Uterus (tissue), 4 donors: Measurements from ENCODE around the gene ZNF516. TPM values are rescaled to one million over a fixed set of nuclear protein-coding genes. Genes with fewer than 3 reads are reported as not detected.

Experiments used
- DNase-seq, 2 donors: peaks; one replicate each; pipeline ENCODE4 v3.0.0-alpha.2; 2019 to 2020
- H3K27ac ChIP-seq, 2 donors: fragments of 200-600 bp; sonication (generic); 1 replicate in 1 of 2; 2 replicates in 1 of 2; pipeline ENCODE4 v1.5.1; 2016 to 2018
- H3K27me3 ChIP-seq, 2 donors: fragments of 200-600 bp; sonication (generic); one replicate each; pipeline ENCODE4 v1.5.1; 2018 to 2019; ENCODE audit warnings: control low read depth in 1 of 2
- H3K36me3 ChIP-seq, 2 donors: fragments of 200-600 bp; sonication (generic); one replicate each; pipeline ENCODE4 v1.5.1; 2019; ENCODE audit warnings: control low read depth in 1 of 2
- H3K4me1 ChIP-seq, 2 donors: fragments of 200-600 bp; sonication (generic); one replicate each; pipeline ENCODE4 v1.5.1; 2018 to 2019; ENCODE audit warnings: control low read depth in 1 of 2
- H3K4me3 ChIP-seq, 2 donors: fragments of 200-600 bp; sonication (generic); 1 replicate in 1 of 2; 2 replicates in 1 of 2; pipeline ENCODE4 v1.5.1; 2018 to 2019; ENCODE audit warnings: mild to moderate bottlenecking in 1 of 2
- H3K9me3 ChIP-seq, 2 donors: fragments of 200-600 bp; sonication (generic); one replicate each; pipeline ENCODE4 v1.5.1; 2019; ENCODE audit warnings: control low read depth in 1 of 2
- POLR2A ChIP-seq, 2 donors: fragments of 450-650 bp; IDR thresholded peaks; one replicate each; pipeline ENCODE4 v1.6.1; 2016; ENCODE audit warnings: antibody characterized with exemption in 2 of 2, mild to moderate bottlenecking in 1 of 2, moderate library complexity in 1 of 2
- intact Hi-C: fragments of 100-400 bp; cut with DNase I; formaldehyde crosslinking; loops from one replicate; pipeline ENCODE4 v1.15.1; 2023; ENCODE audit warnings: low total_unique reads
- total RNA-seq, 4 donors: library from RNA; depleted of rRNA in 3 of 4; stranded (reverse); fragments of >200 nt in 3 of 4; gene quantifications; one replicate each; pipeline versions ENCODE4 v1.1.0 to v1.2.4, GENCODE V29; 2014 to 2023
- TF ChIP-seq, protein P1 (sequence below), 4 experiments: fragments of 200-600 bp in 2 of 4; fragments of 450-650 bp in 2 of 4; sonication (generic) in 2 of 4; IDR thresholded peaks; one replicate each; pipeline ENCODE4 v1.5.1; 2016 to 2019; ENCODE audit warnings: antibody characterized with exemption in 4 of 4, mild to moderate bottlenecking in 2 of 4, moderate library complexity in 1 of 4
- donor health status: DM: yes; HTN: yes; CAD: no.

ZNF516 gene
- total RNA-seq, 4 donors from 2014 or later = 29.4 to 177 (median 65.7) TPM

DNA sequence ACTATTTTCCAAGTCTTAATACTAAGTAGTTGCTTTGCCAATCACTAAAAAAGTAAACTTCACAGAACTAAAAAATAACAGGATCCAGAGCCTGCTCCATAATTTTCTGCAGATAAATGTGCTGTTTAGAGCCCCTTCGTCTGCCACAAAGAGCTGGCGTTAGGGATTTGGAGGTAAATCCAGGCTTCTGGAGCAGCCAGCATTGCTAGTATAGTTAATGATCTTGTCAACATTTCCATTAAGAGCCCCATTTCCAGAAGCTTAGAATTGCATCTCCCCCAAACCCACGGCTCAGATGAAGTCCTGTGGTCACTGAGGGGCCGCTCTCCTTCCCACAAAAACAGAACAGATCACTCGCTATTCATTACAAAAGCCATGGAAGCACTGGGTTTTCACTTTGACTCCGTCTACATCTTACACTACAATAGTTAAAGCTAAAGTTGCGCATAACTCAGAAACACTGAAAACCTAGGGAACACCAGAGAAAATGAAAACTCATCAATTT lies 41.9 kb downstream of the ZNF516 start:
- no peak overlapping the region for H3K4me3 ChIP-seq
- no peaks in the 10 kb centered on the region for H3K36me3 ChIP-seq
- peaks cover 15 to 21% of the 10 kb centered on the region in 2 donors for H3K4me1 ChIP-seq
- no peak for TF ChIP-seq POLR2A (IDR thresholded peaks at IDR 0.05)
- TF ChIP-seq, protein P1, sequence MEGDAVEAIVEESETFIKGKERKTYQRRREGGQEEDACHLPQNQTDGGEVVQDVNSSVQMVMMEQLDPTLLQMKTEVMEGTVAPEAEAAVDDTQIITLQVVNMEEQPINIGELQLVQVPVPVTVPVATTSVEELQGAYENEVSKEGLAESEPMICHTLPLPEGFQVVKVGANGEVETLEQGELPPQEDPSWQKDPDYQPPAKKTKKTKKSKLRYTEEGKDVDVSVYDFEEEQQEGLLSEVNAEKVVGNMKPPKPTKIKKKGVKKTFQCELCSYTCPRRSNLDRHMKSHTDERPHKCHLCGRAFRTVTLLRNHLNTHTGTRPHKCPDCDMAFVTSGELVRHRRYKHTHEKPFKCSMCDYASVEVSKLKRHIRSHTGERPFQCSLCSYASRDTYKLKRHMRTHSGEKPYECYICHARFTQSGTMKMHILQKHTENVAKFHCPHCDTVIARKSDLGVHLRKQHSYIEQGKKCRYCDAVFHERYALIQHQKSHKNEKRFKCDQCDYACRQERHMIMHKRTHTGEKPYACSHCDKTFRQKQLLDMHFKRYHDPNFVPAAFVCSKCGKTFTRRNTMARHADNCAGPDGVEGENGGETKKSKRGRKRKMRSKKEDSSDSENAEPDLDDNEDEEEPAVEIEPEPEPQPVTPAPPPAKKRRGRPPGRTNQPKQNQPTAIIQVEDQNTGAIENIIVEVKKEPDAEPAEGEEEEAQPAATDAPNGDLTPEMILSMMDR (IDR thresholded peaks at IDR 0.05) = no peak
- H3K27ac ChIP-seq = peak overlapping the region; percentile 91 to 94
- intact Hi-C loops = no loop called here
- H3K27me3 ChIP-seq = no peaks in the 10 kb centered on the region
- DNase-seq = no peak
- H3K9me3 ChIP-seq = no peaks in the 10 kb centered on the region

DNA sequence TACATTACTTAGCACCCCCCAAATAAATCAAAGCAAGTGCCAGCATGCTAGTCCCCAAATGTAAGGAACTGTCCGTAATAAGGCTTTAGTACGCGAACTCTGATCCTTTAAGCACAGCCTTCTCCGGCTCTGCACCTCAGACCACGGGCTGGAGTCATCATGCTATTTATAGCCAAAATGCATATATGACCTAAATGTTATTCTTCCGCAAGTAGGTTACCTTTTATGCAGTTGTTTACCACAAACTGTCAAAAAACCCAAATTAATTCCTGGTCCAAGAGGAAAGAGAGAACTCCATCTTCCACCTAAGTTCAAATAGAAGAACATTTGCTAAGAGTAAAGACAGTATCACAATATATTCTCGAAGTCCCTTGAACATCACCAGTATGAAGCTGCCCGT lies 42.7 kb downstream of the ZNF516 start:
- peak overlapping the region; percentile 4 to 52 for H3K4me3 ChIP-seq
- H3K9me3 ChIP-seq = no peaks in the 10 kb centered on the region
- no peaks in the 10 kb centered on the region for H3K27me3 ChIP-seq
- DNase-seq = no peak
- TF ChIP-seq POLR2A (IDR thresholded peaks at IDR 0.05) = no peak
- TF ChIP-seq, protein P1 (IDR thresholded peaks at IDR 0.05) = no peak
- H3K27ac ChIP-seq = peak overlapping the region; percentile 91 to 94
- no peaks in the 10 kb centered on the region for H3K36me3 ChIP-seq
- peaks cover 11 to 14% of the 10 kb centered on the region in 2 donors for H3K4me1 ChIP-seq
- intact Hi-C loops = no loop called here

DNA sequence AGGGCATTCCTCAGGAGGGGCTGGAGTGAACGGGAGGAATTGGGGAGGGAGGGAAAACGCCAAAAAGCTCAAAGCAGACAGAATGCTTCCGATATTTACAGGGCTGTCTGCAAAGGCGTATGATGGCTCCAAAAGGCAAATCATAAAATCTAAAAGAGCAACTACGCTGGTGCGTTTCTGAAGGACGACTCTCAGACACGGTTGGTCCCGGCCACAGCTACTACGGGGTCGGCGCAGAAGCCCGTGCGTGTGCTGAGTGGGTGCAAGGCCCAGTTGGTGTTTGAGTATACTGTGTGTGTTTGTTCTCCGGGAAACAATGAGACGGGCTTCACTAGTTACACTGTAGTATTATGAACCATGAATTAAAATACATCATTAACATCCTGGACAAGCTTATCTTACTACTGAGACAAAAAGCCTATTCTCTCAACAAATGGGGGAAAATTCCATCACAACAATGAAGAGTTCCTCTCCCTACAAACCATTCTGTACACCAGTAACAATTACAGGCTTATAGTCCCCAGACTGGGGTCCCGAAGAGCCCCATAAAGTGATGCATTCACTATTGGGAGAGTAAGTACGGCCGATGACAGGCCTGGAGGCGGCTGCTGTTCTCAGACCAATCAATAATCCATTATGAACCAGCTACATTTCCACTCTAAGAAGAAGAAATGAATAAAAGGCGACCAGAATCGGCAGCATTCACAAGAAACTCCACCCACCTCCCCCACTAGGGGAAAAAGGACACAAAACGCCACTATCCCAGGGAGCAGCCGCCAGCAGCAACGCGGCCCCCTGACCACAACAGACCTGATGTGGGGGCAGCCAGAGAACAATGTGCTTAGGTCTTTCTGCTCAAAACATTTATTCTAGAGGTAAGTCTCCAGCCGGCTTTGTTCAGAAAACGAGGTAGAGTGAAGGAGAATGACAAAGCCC lies 43.4 kb downstream of the ZNF516 start:
- intact Hi-C loops = no loop called here
- no peaks in the 10 kb centered on the region for H3K9me3 ChIP-seq
- DNase-seq = no peak
- H3K4me1 ChIP-seq = peaks cover 11 to 13% of the 10 kb centered on the region in 2 donors
- H3K4me3 ChIP-seq = peak overlapping the region; percentile 29 to 52
- TF ChIP-seq POLR2A (IDR thresholded peaks at IDR 0.05) = no peak
- TF ChIP-seq, protein P1 (IDR thresholded peaks at IDR 0.05) = no peak
- no peaks in the 10 kb centered on the region for H3K36me3 ChIP-seq
- peak overlapping the region; percentile 91 to 94 for H3K27ac ChIP-seq
- no peaks in the 10 kb centered on the region for H3K27me3 ChIP-seq

DNA sequence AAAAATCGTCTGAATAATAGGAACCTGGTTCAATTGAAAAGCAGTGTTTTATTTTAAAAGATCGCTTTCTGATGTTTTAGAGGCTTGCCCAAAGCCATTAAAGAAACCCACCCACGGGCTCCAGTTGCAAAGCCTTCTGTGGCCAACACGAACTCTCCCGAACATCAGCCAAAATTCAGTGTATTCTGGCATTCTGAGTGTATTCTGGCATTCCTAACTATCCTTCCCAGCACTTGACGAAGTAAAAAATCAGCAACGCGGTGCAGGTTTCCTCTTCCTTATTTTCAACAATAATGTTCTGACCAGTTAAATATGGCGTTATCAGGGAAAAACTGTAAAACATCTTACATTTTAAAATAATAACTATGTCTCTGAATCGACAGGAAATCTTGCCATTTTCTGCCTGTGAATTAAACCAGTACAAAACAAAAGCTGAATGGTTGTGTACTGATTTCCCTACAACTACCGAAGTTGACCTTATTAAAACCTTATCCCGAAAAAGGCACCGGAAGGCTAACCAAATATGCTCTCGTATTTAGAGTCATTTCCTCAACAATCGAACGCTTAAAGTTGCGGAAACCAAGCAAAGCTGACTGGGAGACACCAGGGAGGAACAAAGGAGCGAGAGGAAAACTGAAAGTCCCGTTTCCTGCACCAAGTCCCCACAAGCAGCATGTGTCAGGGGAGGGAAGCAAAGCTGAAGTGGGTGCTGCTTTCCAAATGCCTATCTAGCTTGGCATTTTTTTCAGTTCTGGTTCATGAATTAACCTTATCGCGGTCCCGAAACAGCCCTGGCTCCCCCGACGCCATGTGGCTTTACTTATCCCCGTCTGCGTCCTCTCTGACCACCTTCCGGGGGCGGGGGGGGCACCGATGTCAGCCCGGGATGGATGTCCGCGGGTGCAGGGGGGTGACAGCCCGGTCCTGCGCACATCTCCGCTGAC lies 44.3 kb downstream of the ZNF516 start:
- Histone ChIP-seq H3K9me3 (no peaks in the 10 kb centered on the region), H3K4me3 (peak overlapping the region; percentile 29 to 52), H3K27me3 (no peaks in the 10 kb centered on the region), H3K4me1 (peaks cover 13 to 16% of the 10 kb centered on the region in 2 donors), H3K36me3 (no peaks in the 10 kb centered on the region), H3K27ac (peak overlapping the region; percentile 91 to 94)
- intact Hi-C loops = no loop called here
- TF ChIP-seq POLR2A (IDR thresholded peaks at IDR 0.05) = no peak
- TF ChIP-seq, protein P1 (IDR thresholded peaks at IDR 0.05) = no peak
- no peak for DNase-seq
